ENCODE data around the gene NT5M. TPM values are rescaled to one million over a fixed set of nuclear protein-coding genes. Genes with fewer than 3 reads are reported as not detected.

The NT5M gene
- total and polyA plus RNA-seq, 4 experiments from 2014 or later: 0.37 to 2.9 (median 2.0) TPM

DNA sequence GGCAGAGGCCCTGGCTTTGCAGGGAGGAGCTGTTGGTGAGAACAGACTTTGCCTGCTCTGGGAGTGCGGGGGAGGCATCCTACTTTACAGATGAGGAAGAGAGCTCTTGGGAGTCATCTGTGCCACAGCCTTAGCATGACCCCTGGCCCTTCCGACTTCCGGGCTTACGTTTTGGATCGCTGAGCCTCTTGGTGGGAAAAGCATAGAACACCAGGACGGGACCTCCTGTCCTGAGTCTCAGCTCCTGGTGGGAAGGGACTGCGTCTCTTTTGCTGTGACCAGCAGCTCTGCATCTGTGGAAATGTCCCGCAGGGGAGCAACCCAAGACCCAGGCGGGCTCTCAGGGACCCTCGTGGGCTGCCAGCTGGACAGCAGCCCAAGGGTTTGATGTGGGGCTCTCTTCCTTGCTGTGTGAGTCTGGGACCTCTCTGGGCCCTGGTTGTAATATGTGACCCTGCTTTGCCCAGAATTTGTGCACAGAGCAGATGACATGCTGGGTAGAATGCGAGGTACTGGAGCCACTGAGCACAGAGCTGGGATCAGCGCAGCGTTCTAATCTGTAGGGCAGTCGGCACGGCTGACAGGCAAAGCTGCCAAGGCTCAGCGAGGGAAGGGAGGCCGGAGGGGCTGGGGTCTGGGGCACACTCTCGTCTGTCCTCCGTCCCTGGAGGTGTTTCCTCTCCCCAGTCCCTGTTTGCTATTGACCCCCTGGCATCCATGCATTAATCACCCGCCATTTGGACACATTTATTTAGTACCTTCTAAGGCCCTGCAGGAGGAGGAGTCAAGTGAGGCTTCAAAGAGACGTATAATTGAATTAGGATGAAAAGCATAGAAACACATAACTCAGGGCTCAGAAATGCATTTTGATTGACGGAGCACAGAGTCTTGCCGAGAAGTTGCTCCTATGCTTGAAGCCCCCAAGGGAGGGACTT lies 64.0 kb downstream of the NT5M start:
- Mint-ChIP-seq H3K27me3 (peaks cover 0 to 9% of the 10 kb centered on the region in 2 donors), H3K36me3 (no peaks in the 10 kb centered on the region), H3K9me3 (no peaks in the 10 kb centered on the region), H3K4me3 (no peak overlapping the region), H3K4me1 (peaks cover 0 to 2% (median 0%) of the 10 kb centered on the region in 4 donors), H3K27ac (no peak overlapping the region)
- intact Hi-C loops (cut with micrococcal nuclease): no loop called here
- Histone ChIP-seq H3K4me1 (ENCODE audit: insufficient read depth, low read length) (no peaks in the 10 kb centered on the region), H3K36me3 (ENCODE audit: insufficient read depth, low read length) (no peaks in the 10 kb centered on the region), H3K27me3 (ENCODE audit: insufficient read depth, low read length) (no peaks in the 10 kb centered on the region), H3K9me3 (ENCODE audit: control insufficient read depth in 1 of 2, low read length in 2 of 2) (no peaks in the 10 kb centered on the region), H3K27ac (ENCODE audit: low read depth, low read length) (no peak overlapping the region), H3K4me3 (ENCODE audit: low read length in 2 of 2) (no peak overlapping the region)
- no peak for DNase-seq
- CTCF ChIA-PET (ENCODE audit: partially characterized antibody): interaction anchor here (1.0 to 1.5 kb wide), 2 partner anchors 13 to 274 kb away, joined by 5 to 7 read pairs; no protein-coding TSS in a partner anchor
- POLR2A ChIA-PET (ENCODE audit: partially characterized antibody): no interaction called here

DNA sequence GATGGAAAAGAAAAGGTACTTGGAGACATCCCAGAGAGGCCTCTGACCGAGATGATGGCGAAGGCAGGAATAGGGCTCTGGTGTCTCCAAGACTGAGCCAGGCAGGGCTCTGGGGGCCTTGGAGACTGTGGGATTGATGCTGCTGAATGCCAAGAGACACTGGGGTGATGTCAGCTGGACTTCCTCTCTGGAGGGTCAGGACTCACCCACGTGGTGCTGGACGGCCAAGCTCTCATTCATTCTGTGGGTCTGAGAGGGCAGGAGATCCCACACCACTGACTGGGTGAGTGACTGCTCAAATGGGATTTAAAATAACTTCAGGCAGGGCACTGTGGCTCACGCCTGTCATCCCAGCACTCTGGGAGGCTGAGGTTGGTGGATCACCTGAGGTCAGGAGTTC lies 64.8 kb downstream of the NT5M start:
- no peaks in the 10 kb centered on the region for H3K36me3 Mint-ChIP-seq

DNA sequence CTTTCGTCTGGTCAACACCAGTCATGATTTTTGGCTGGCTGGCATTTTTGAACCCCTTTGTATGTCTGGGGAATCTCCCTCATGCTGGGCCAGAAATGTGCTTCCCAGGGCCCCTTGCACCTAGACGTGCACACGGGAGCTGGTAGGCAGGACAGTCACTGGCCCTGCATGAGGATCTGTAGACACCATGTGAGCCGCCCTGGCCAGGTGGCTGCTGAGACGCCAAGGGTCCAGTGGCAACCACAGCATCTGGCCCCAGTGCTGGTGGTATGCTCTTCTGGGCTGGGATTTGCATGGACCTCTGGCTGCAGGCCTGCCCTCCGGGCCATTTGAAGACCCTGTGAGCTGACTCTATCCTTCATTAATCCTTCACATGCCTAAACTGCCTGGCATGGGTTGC lies 67.5 kb downstream of the NT5M start:
- H3K9me3 ChIP-seq (ENCODE audit: control insufficient read depth in 1 of 2, low read length in 2 of 2): no peaks in the 10 kb centered on the region
- POLR2A ChIA-PET (ENCODE audit: partially characterized antibody): no interaction called here
- intact Hi-C loops (cut with micrococcal nuclease): no loop called here
- CTCF ChIA-PET (ENCODE audit: partially characterized antibody): interaction anchor here (1.0 kb wide), 1 partner anchor 15 kb away, joined by 4 read pairs; no protein-coding TSS in a partner anchor
- no peaks in the 10 kb centered on the region for H3K4me1 ChIP-seq (ENCODE audit: insufficient read depth, low read length)
- no peak for DNase-seq
- no peaks in the 10 kb centered on the region for H3K36me3 ChIP-seq (ENCODE audit: insufficient read depth, low read length)
- no peak overlapping the region for H3K27ac ChIP-seq (ENCODE audit: low read depth, low read length)
- no peak overlapping the region for H3K4me3 ChIP-seq (ENCODE audit: low read length in 2 of 2)
- no peaks in the 10 kb centered on the region for H3K36me3 Mint-ChIP-seq
- H3K4me1 Mint-ChIP-seq: no peaks in the 10 kb centered on the region
- H3K27me3 Mint-ChIP-seq: peaks cover 0 to 4% of the 10 kb centered on the region in 2 donors
- no peaks in the 10 kb centered on the region for H3K27me3 ChIP-seq (ENCODE audit: insufficient read depth, low read length)
- H3K9me3 Mint-ChIP-seq: no peaks in the 10 kb centered on the region
- no peak overlapping the region for H3K27ac Mint-ChIP-seq
- no peak overlapping the region for H3K4me3 Mint-ChIP-seq

More for the DNA sequence above, 64.8 kb downstream of the NT5M start:
- no peak for DNase-seq
- H3K9me3 ChIP-seq (ENCODE audit: control insufficient read depth in 1 of 2, low read length in 2 of 2): no peaks in the 10 kb centered on the region
- no peaks in the 10 kb centered on the region for H3K27me3 ChIP-seq (ENCODE audit: insufficient read depth, low read length)
- peaks cover 0 to 2% (median 0%) of the 10 kb centered on the region in 4 donors for H3K4me1 Mint-ChIP-seq
- no peak overlapping the region for H3K27ac ChIP-seq (ENCODE audit: low read depth, low read length)
- no peaks in the 10 kb centered on the region for H3K9me3 Mint-ChIP-seq
- H3K4me3 ChIP-seq (ENCODE audit: low read length in 2 of 2): no peak overlapping the region
- POLR2A ChIA-PET (ENCODE audit: partially characterized antibody): no interaction called here
- no peaks in the 10 kb centered on the region for H3K36me3 ChIP-seq (ENCODE audit: insufficient read depth, low read length)
- intact Hi-C loops (cut with micrococcal nuclease): no loop called here
- CTCF ChIA-PET (ENCODE audit: partially characterized antibody): no interaction called here
- peaks cover 0 to 7% of the 10 kb centered on the region in 2 donors for H3K27me3 Mint-ChIP-seq
- no peak overlapping the region for H3K27ac Mint-ChIP-seq
- no peak overlapping the region for H3K4me3 Mint-ChIP-seq
- H3K4me1 ChIP-seq (ENCODE audit: insufficient read depth, low read length): no peaks in the 10 kb centered on the region

- Histone ChIP-seq H3K27me3 (ENCODE audit: insufficient read depth, low read length) (no peaks in the 10 kb centered on the region), H3K9me3 (ENCODE audit: control insufficient read depth in 1 of 2, low read length in 2 of 2) (no peaks in the 10 kb centered on the region), H3K36me3 (ENCODE audit: insufficient read depth, low read length) (no peaks in the 10 kb centered on the region), H3K27ac (ENCODE audit: low read depth, low read length) (no peak overlapping the region), H3K4me3 (ENCODE audit: low read length in 2 of 2) (no peak overlapping the region), H3K4me1 (ENCODE audit: insufficient read depth, low read length) (no peaks in the 10 kb centered on the region)
- Mint-ChIP-seq H3K4me3 (no peak overlapping the region), H3K27ac (no peak overlapping the region), H3K36me3 (no peaks in the 10 kb centered on the region), H3K9me3 (no peaks in the 10 kb centered on the region), H3K27me3 (no peaks in the 10 kb centered on the region), H3K4me1 (no peaks in the 10 kb centered on the region)
- no peak for DNase-seq
- ChIA-PET CTCF (ENCODE audit: partially characterized antibody) (interaction anchor here (0.6 to 1.0 kb wide), 2 partner anchors 18 to 70 kb away, joined by 3 to 5 read pairs; no protein-coding TSS in a partner anchor), POLR2A (ENCODE audit: partially characterized antibody) (no interaction called here)
- intact Hi-C loops (cut with micrococcal nuclease): no loop called here
These were observed 69.8 kb downstream of the NT5M start for GRCh38 chr17:17372856-17373520.

GRCh38 chr17:17375841-17376240 lies 72.7 kb downstream of the NT5M start:
- Histone ChIP-seq H3K27ac (ENCODE audit: low read depth, low read length) (no peak overlapping the region), H3K4me1 (ENCODE audit: insufficient read depth, low read length) (no peaks in the 10 kb centered on the region), H3K36me3 (ENCODE audit: insufficient read depth, low read length) (no peaks in the 10 kb centered on the region), H3K27me3 (ENCODE audit: insufficient read depth, low read length) (no peaks in the 10 kb centered on the region), H3K4me3 (ENCODE audit: low read length in 2 of 2) (no peak overlapping the region), H3K9me3 (ENCODE audit: control insufficient read depth in 1 of 2, low read length in 2 of 2) (no peaks in the 10 kb centered on the region)
- H3K27me3 Mint-ChIP-seq: no peaks in the 10 kb centered on the region
- no peak for DNase-seq
- no peaks in the 10 kb centered on the region for H3K9me3 Mint-ChIP-seq
- no peaks in the 10 kb centered on the region for H3K4me1 Mint-ChIP-seq
- intact Hi-C loops (cut with micrococcal nuclease): no loop called here
- ChIA-PET CTCF (ENCODE audit: partially characterized antibody) (no interaction called here), POLR2A (ENCODE audit: partially characterized antibody) (no interaction called here)
- H3K4me3 Mint-ChIP-seq: no peak overlapping the region
- no peak overlapping the region for H3K27ac Mint-ChIP-seq
- H3K36me3 Mint-ChIP-seq: no peaks in the 10 kb centered on the region

DNA sequence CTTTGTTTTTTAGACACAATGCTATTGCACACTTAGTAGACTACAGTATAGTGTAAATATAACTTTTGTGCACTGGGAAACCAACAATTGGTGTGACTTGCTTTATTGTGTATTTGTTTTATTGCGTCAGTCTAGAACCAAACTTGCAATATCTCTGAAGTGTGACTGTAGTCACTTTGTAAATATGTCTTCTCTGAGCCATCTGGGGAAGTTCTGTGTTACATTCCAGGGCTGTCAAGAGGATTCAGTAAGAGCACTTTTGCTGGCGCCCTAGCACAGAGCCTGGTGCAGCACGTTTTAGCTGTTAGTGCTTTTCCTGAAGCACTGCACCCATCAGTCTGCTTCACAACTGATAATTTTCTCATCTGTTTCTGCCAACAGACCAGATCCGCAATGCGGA lies 73.2 kb downstream of the NT5M start:
- no peaks in the 10 kb centered on the region for H3K9me3 Mint-ChIP-seq
- Histone ChIP-seq H3K27ac (ENCODE audit: low read depth, low read length) (no peak overlapping the region), H3K27me3 (ENCODE audit: insufficient read depth, low read length) (no peaks in the 10 kb centered on the region), H3K9me3 (ENCODE audit: control insufficient read depth in 1 of 2, low read length in 2 of 2) (no peaks in the 10 kb centered on the region), H3K4me1 (ENCODE audit: insufficient read depth, low read length) (no peaks in the 10 kb centered on the region), H3K4me3 (ENCODE audit: low read length in 2 of 2) (no peak overlapping the region), H3K36me3 (ENCODE audit: insufficient read depth, low read length) (no peaks in the 10 kb centered on the region)
- CTCF ChIA-PET (ENCODE audit: partially characterized antibody): no interaction called here
- no peak overlapping the region for H3K4me3 Mint-ChIP-seq
- no peaks in the 10 kb centered on the region for H3K36me3 Mint-ChIP-seq
- H3K4me1 Mint-ChIP-seq: no peaks in the 10 kb centered on the region
- no peak for DNase-seq
- H3K27me3 Mint-ChIP-seq: no peaks in the 10 kb centered on the region
- H3K27ac Mint-ChIP-seq: no peak overlapping the region
- intact Hi-C loops (cut with micrococcal nuclease): no loop called here
- POLR2A ChIA-PET (ENCODE audit: partially characterized antibody): no interaction called here

DNA sequence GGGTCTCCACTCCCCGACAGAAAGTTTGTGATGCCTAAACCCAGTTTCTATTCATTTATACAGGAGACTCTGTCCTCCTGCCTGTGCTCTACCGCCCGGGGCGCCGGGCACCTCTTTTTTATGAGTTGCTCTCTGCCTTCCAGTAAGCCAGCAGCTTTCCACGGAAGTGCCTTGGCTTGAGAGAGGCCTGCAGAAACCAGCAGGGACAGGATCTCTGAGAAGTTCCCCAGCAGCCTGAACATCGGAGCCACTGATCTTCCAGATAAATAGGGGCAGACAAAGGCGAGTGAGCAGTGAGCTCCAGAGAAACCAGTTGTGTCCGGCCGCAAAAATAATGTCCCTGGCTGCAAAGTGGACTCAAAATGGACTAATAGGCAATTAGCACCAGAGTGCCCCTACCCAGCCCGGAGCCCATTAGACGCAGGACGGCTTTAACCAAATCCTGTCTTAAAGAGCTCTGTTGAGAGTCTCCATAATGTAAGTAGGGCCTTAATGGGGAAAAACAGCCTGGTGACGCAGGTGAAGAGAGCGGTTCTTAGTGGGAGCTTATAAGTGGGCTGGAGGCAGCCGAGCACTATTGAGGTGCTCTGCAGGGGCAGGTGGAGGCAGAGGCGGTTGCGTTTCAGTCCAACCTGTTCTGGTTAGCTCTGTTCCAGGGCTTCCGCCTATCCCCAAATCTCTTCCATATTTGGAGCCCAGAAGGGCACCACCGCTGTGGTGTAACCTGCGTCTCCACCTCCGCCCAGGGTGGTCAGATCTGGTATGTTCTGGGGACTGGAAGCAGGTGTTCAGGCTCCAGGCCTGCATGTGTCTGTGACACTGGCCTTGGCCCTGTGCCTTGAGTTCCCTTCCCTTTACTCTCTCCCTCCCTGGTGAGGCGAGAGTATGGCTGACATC lies 74.1 kb downstream of the NT5M start:
- no peaks in the 10 kb centered on the region for H3K9me3 ChIP-seq (ENCODE audit: control insufficient read depth in 1 of 2, low read length in 2 of 2)
- no peak for DNase-seq
- Mint-ChIP-seq H3K36me3 (no peaks in the 10 kb centered on the region), H3K4me1 (peaks cover 0 to 1% (median 0%) of the 10 kb centered on the region in 4 donors), H3K27ac (no peak overlapping the region), H3K27me3 (no peaks in the 10 kb centered on the region), H3K4me3 (no peak overlapping the region), H3K9me3 (no peaks in the 10 kb centered on the region)
- H3K36me3 ChIP-seq (ENCODE audit: insufficient read depth, low read length): no peaks in the 10 kb centered on the region
- ChIA-PET POLR2A (ENCODE audit: partially characterized antibody) (no interaction called here), CTCF (ENCODE audit: partially characterized antibody) (no interaction called here)
- no peaks in the 10 kb centered on the region for H3K4me1 ChIP-seq (ENCODE audit: insufficient read depth, low read length)
- no peak overlapping the region for H3K4me3 ChIP-seq (ENCODE audit: low read length in 2 of 2)
- H3K27ac ChIP-seq (ENCODE audit: low read depth, low read length): no peak overlapping the region
- no peaks in the 10 kb centered on the region for H3K27me3 ChIP-seq (ENCODE audit: insufficient read depth, low read length)
- intact Hi-C loops (cut with micrococcal nuclease): no loop called here
